ENCODE data around the gene PRR29. TPM values are rescaled to one million over a fixed set of nuclear protein-coding genes. Genes with fewer than 3 reads are reported as not detected.

PRR29 gene
- total RNA-seq (2014; rRNA removed; shearing (Covaris generic)): 0.17 and 1.1 TPM in 2 replicates

- peak; percentile 86 for DNase-seq (ENCODE audit: low read depth)
Measured at GRCh38 chr17:63998050-63998720, at the start of gene PRR29. Gene PRR29, plus strand, starts transcription at chr17:63998351. Its CDS starts 14 bp downstream, at chr17:63998365.

- DNase-seq (ENCODE audit: low read depth): no peak
Measured at GRCh38 chr17:63948521-63948920, 49.6 kb upstream of the PRR29 start.

- no peak for DNase-seq (ENCODE audit: low read depth)
Measured at GRCh38 chr17:63949576-63950250, 48.4 kb upstream of the PRR29 start.

GRCh38 chr17:63950940-63951907 lies 46.9 kb upstream of the PRR29 start:
- no peak for DNase-seq (ENCODE audit: low read depth)

GRCh38 chr17:63954402-63955063 lies 43.6 kb upstream of the PRR29 start:
- DNase-seq (ENCODE audit: low read depth): no peak

- no peak for DNase-seq (ENCODE audit: low read depth)
Measured at GRCh38 chr17:63955232-63955631, 42.9 kb upstream of the PRR29 start.

- DNase-seq (ENCODE audit: low read depth): no peak
Measured at GRCh38 chr17:63955791-63956190, 42.4 kb upstream of the PRR29 start.

GRCh38 chr17:63956296-63956920 lies 41.7 kb upstream of the PRR29 start:
- DNase-seq (ENCODE audit: low read depth): no peak

GRCh38 chr17:63960006-63960405 lies 38.1 kb upstream of the PRR29 start:
- DNase-seq (ENCODE audit: low read depth): no peak

GRCh38 chr17:63960430-63960829 lies 37.7 kb upstream of the PRR29 start:
- DNase-seq (ENCODE audit: low read depth): no peak

GRCh38 chr17:63961355-63962212 lies 36.6 kb upstream of the PRR29 start:
- DNase-seq (ENCODE audit: low read depth): peak; percentile 66

- no peak for DNase-seq (ENCODE audit: low read depth)
Measured at GRCh38 chr17:63962298-63962744, 35.8 kb upstream of the PRR29 start.

- no peak for DNase-seq (ENCODE audit: low read depth)
Measured at GRCh38 chr17:63963123-63963522, 35.0 kb upstream of the PRR29 start.

GRCh38 chr17:63966646-63967264 lies 31.4 kb upstream of the PRR29 start:
- no peak for DNase-seq (ENCODE audit: low read depth)

GRCh38 chr17:63967953-63968352 lies 30.2 kb upstream of the PRR29 start:
- DNase-seq (ENCODE audit: low read depth): peak; percentile 49

GRCh38 chr17:63969278-63969677 lies 28.9 kb upstream of the PRR29 start:
- DNase-seq (ENCODE audit: low read depth): no peak

- no peak for DNase-seq (ENCODE audit: low read depth)
Measured at GRCh38 chr17:63972796-63973195, 25.4 kb upstream of the PRR29 start, which contains the start of gene SCN4A. Gene SCN4A, minus strand, starts transcription at chr17:63972918. Its CDS starts 77 bp downstream, at chr17:63972841.

- no peak for DNase-seq (ENCODE audit: low read depth)
Measured at GRCh38 chr17:63973247-63973646, 24.9 kb upstream of the PRR29 start.

GRCh38 chr17:63973930-63974593 lies 24.1 kb upstream of the PRR29 start:
- peak; percentile 53 for DNase-seq (ENCODE audit: low read depth)
